Panc1 (cell line): ENCODE results near the gene CRELD1.

Source experiments
- CTCF ChIP-seq: fragments of 450-650 bp; IDR thresholded peaks from 2 replicates; pipeline ENCODE4 v1.5.1; 2017; ENCODE audit warnings: mild to moderate bottlenecking
- POLR2AphosphoS5 ChIP-seq: IDR thresholded peaks from 2 replicates; pipeline ENCODE4 v1.6.1; 2012; ENCODE audit warnings: mild to moderate bottlenecking, low read depth, low read length, moderate library complexity

DNA sequence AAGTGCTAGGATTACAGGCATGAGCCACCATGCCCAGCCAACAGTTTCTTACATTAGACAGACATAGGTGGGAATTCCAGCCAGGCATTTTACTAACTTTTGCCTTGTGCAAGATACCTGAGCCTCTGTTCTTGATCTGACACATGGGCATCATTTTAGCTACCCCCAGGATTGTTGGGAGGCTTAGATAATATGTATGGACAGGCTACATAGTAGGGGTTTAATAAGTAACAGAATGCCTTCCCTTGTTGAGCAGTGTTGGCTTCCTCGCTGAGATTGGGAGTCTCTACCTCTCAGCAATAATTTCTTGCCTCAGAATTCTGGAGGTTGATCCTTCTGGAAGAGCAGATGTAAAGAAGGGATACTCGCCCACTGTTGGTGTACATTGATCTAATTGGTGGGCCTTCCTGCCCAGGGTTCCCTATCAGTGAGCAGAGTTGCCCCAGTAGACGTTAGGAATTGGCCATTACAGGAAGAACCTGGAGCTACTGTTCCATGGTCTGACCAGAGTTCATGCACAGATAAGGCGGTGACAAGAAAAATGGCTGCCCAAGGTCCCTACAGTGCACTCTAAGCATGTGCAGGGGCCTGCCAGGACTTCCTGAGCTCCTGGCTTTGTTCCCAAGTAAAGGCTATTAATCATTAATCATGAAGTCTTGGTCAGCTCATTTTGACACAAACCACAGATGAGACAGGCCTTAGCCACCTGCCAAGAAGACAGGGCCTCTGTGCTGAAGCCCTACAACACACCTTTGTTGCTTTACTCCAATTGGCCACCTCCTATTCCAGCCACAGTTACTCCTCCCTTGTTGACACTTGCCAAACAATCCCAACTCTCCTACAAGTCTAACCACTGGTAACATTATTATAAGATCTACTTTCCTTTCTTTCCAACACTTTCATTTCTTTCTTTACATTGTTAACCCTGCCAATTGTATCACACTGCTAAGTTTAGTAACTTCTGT lies 35.9 kb upstream of the CRELD1 start:
- no peak for TF ChIP-seq CTCF
- no peak for TF ChIP-seq POLR2AphosphoS5
